ENCODE measurements around the gene COL5A1.

Gene COL5A1

DNA sequence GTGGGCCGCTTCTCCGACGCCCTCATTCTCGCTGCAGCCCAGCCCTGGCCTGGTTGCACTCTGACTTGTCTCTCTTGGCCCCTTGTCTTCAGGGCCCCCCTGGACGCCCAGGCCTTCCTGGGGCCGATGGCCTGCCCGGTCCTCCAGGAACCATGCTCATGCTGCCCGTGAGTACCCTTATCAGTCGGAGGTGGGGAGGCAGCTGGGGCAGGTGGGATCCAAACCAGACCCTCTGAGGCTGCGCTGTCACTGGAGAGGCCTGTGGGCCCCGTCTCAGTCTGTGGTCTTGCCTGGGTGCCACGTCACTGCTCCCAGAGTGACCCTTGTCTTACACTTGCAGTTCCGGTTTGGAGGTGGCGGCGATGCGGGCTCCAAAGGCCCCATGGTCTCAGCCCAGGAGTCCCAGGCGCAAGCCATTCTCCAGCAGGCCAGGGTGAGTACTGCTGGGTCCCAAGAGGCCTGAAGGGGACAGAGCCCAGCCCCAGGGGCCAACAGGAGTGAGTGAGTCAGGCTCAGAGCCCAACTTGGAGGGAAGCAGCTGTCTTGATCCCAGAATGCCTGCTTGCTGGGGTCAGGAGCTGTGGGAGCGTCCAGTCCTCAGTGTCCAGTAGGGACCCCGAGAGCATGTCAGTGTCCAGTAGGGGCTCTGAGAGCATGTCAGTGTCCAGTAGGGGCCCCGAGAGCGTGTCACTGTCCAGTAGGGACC, 109.0 kb downstream of the COL5A1 start:
- DNase-seq: no peak

DNA sequence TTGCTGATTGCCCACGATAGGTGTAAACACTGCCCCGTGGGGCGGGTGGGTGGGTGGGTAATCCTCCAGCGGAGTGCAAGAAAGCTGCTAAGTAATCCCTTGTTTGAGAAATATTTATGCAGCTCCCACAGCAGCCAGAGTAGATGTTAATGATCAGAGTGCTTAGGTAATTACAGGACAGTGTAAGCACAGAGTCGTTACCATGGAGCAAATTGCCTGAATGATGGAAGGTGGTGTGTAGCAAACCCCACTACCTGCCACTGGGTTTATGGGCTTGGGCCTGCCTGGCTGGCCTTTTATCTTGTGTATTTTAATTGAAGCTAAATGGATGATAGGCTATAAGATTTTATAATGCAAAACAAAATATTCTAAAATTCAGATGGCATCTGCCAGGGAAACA, 110.0 kb downstream of the COL5A1 start:
- DNase-seq: peak; percentile 39

DNA sequence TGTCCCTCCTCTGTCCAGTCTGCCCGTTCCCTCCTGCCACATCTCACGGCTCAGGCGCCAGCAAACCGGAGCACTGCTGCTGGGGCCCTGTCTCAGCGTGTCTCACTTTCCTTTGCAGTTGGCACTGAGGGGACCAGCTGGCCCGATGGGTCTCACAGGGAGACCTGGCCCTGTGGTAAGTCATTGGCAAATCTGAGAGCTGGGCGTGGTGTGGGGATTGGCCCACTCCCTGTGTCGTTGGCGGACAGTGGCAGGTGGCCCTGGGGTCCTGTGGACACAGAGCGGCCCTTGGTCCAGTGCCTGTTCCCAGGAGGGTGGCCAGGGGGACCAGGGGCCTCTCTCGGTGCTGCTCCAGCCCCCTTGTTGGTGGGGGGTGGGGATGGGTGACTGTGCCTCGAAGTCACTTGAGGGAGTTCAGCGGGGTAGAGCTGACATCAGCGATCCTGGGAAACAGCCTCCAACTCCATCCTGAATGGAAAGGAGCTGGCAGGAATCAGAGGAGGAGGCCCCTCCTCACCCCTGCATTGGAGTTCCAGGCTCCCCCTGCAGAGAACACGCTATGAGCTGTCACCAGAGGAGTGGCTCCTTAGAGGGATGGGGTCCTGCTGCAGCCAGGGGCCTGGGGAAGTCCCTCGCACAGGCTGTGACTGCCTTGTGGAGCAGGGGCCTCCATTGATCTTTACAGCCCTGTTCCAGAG, 111.0 kb downstream of the COL5A1 start:
- DNase-seq: no peak

DNA sequence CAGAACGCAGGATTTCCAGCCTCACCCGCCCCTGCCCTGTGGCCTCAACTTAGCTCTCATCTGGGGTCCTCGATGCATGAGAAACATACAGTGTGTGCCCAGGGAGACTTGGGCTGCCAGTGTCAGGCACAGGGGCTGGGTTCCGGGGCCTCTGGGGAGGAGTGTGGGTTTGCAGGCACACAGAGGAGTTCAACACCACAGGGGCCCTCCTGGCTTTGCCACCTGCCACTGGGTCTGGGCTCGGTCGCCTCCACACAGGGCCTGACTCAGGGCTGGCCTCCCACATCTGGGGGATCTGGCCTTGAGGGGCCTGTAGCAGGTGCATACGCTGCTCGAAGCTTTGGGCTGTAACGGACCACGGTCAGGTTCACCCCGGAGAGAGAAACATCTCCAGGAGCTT, 111.6 kb downstream of the COL5A1 start:
- no peak for DNase-seq

DNA sequence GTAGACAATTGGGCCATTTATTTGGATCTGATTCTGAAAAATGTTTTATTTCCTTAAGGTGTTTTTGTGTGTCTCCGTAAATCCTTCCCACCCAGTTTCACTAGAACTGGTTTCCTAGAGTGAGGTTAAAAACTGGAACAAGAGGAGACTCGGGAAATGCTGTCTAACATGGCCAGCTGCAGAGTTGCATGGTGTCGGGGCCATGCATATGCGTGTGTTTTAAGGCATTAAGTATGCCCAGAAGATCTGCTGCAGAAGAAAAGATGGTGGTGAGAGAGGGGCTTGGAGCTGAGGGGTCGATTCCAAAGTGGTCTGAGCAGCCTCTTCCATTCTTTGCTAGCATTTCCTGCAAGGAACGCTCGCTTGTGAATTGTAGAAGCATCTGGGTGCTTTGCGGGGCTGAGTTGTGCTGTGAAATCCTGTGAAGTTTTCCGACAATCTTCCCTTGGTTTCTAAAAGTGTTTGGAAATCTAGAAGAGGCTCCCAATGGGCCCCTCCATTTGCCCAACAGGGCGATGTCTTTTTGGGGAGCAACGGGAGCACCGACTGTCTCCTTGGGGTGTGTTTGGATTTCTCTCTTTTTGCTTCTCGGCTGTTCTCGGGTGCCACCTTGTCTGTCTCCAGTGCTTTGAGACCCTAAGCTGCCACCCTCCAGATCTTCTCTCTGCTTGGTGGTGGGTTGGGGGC, 113.8 kb downstream of the COL5A1 start:
- DNase-seq: no peak

DNA sequence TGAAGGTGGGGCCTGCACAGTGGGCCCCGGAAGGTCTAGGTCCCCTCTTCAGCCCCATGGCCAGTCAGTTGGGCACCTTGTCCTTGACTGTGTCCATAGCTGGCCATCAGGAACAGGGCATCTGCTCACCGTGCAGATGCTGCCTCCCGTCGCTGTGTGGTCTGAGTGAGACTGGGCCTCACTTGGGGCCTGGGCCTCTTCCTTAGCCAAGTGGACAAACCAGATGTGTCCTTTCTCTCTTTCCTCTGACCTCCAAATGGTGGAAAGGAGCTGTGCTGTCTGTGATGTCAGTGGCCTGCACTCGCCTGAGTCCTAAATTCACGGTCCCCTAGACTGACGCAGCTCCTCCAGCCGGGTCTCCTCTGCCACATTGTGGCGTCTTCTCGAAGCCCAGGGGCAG, 114.5 kb downstream of the COL5A1 start:
- DNase-seq: no peak

DNA sequence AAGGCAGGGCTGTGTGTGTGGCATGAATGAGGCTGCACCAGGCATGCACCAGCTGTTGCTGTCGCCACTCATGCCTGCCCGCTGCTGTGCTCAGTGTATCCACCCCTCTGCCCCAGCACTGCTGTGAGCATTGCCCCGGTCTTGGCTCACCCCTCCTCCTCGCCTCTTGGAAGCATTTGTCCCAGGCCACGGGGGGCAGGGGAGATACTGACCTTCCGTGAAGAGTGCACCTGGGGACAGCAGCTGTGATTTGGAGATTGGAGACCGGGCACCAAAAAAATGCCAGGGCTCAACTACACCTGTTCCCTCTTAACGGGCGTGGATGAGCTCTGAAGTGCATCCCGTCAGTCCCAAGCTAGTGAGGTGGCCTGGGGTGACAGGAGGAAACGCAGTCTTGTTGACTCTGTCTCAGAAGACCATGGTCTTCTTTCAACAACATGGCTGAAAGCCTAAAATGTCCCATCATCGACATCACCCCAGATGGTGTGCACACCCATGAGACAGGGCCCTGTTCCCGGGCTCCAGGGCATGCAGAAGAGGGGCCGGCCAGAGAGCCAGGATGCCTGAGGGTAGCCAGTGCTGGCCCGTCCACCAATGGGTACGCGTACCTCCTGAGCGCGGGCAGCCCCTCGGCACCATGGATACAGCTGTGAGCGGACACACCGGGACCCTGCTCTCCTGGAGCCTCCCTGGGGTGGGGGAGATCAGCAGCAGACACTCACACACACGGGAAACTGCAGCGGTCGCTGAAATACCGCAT, 115.8 kb downstream of the COL5A1 start:
- no peak for DNase-seq

DNA sequence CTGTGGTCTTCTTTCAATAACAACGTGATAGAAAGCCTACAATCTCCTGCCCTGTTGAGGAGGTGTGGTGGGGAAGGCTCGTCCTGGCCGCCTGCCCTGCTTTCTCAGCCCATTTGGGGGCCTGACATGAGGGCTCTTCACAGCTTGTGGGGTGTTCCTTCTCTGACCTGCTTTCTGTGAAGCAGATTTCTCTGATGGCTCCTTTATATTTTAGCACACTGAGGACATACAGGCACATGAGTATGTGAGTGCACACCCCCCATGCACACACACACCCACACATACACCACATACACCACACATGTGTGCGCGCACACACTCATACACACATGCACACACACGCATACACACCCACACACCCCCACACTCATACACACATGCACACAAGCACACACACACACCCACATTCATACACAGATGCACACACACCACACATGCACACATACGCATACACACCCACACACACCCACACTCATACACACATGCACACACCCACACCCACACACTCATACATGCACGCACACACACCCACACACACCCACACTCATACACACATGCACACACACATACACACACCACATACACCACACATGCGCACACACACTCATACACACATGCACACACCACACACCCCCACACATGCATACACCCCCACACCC, 117.5 kb downstream of the COL5A1 start:
- no peak for DNase-seq

DNA sequence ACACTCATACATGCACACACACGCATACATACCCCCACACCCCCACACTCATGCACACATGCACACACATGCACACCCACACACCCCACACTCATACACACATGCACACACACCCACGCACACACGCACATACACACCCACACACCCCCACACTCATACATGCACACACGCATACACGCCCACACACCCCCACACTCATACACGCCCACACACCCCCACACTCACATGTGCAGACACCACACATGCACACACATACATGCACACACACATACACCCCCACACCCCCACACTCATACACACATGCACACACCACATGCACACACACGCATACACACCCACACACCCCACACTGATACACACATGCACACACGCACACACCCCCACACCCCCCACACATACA, 118.3 kb downstream of the COL5A1 start:
- no peak for DNase-seq

DNA sequence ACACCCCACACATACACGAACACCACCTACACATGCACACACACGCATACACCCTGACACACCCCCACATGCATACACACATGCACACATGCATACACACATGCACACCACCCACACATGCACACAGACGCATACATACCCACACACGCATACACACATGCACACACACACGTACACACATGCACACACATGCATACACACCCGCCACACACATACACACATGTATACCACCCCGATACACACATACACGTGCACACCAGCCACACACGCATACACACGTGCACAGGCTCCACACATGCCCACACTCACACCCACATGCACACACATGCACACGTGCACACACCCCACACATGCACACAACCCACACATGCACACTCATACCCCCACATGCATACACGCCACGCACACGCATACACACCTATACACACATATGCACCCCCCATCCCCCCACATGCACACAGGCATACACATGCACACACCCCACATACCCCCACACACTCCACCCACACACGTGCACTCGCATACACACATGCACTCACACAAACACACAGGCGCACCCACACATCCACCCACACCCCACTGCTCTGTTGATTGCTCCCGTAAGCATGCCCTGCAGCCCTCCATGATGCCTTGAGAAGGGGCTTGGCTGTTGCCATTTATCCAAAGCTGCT, 119.3 kb downstream of the COL5A1 start:
- DNase-seq: no peak

DNA sequence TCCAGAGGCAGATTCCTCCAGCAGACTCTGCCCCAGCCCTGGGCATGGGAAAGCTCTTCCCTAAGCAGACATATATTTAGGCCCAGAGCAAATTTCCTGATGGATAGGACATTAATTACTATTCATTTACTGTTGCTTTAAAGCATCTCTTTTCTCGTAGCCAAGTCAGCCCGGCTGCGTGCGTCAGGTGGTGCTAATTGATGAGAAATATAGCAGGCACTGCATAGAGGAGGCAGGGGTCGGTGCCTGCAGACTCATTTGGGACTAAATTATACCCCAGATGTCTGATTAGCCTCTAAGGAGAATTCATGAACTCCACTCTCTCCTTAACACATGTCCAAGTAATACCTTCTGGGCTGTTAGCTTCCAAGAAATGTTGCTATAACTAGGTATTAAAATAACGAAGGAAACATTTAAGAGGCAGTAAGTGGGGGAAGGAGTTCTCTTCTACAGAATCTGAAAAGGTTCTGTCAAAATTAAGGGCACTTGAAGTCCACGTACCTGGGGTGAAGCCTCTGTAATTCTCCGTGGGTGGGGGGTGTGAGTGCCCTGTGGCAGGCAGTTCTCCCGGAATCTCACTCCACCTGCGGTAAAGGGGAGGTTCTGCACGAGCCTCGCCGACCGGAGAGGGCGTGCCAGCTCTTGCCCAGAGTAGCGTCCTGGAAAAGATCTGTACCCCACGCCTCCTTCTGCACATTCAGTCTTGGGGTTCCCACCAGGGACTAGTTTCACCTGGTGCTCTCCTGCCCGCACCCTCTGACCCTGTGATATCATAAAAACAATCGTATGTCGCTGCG, 123.1 kb downstream of the COL5A1 start:
- no peak for DNase-seq

DNA sequence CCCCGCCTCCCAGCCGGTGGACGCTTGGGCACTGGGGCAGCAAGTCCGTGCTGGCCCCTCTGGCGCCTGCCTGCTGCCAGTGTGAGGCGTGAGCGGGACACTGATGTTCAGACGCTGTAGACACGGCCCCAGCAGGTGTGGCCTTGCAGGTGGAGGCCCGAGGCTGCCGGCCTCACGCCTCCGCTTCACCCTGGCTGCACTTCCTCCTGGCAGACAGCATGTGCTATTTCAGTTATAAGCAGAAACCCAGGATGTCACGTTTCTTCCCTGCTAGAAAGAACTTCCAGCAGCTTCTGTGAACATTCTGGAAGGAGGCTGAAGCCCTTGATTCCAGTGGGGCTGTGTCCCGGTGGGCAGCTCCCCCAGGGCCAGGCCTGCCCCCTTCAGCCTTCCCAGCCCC, 124.2 kb downstream of the COL5A1 start:
- no peak for DNase-seq

DNA sequence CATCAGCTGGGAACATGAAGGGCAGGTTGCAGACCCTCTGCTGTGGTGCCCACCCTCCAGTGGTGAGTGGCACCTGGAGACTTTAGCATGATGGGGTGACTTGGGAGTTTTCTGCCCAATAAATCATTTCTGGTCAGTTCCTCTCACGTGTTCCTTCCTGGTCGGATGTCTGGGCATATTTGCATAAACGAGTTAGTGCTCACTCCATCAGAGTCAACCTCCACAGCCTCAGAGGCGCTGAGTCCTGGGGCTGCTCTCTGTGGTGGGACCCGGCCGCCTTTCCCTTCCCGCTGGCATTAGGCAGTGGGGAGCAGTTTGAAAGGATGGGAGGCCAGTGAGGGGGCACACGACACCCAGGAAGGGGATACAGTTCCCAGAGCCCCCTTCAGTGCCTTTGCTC, 125.0 kb downstream of the COL5A1 start:
- DNase-seq: no peak

DNA sequence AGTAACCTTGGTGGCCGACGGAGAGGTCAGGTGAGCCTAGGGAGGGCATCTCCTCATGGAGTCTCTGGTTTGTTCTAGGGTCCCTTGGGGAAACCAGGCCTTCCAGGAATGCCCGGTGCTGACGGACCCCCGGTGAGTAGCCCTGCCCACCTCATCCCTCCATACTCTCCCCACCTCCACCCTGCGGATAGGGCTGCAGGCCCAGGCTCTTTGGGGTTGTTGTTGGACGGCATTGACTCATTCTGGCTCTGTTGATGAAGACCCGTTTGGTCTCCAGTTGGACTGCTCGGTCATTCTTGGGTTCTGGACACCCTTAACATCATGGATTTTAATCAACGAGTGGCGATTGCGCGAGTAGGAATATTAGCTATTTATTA, 126.7 kb downstream of the COL5A1 start:
- no peak for DNase-seq

DNA sequence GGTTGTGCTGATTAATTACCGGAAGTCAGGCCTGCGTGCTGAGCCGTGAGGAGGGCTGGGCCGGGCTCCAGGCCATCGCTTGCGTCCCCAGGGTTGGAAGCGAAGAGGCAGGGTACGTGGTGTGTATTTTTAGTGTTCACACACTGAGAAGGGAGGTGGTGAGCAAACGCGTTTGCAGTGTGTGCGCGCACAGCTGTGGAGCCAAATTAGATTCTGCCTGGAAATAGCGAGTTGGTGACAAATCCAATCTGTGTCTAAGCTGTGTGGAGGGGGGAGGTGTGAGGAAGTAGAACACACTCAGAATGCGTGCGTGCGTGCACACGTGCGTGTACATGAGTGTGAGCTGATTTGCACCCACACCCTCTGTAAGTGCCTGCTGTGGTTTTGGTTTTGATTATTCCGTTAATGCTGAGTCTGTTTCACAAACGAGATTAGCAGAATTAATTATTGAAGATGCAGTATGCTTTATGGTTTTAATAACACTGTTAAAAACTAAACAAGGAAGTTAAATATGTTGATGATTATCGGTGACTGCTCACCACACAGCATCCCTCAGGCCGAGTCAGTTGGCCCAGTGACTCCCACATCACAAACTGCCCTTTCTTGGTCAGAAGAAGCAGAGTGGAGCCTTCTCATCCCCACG, 127.2 kb downstream of the COL5A1 start:
- no peak for DNase-seq

DNA sequence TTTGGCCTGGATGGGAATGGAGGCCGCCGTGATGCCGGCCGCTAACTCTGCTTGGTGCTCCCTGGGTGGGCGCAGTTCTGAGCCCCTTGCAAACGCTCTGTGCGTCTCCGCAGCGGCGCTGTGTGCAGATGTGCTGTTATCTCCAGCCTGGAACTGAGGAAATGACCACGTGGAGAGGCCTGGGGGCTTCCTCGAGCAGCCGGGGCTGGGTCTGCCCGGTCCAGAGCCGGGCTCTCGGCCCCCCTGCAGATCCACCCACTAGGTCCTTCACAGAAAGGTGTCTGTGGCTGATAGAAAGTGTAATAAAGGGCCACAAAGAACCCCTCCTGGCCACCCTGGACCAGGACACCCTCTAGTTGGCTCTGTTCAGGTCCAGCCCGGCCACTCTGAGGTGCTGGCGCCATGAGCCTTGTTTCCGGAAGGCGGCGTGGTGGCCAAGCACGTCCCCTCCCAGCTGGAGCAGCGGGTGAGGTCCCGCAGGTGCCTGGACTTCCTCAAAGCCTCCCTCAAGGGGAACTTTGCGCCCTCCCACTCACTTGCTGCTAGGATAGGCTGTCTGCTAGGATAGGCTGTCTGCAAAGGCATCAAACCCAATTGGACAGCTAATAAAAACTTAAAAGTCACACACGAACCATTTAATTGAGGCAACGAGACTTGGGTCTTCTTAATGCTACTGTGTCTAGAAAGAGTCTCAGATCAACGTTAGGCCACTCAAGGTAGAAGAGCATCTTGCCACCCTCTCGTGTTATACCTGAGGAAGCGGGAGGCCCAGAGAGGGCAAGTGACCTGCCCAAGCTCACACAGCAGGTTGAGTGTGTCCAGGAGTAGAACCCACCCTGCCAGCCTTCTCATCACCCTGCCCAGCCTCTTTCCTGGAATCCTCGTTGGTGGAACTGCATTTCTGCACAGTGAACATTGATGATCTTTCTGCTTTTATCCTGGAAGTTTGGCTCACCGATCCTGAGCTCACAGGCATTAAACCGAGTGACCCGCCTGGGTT, 129.7 kb downstream of the COL5A1 start:
- DNase-seq: no peak

DNA sequence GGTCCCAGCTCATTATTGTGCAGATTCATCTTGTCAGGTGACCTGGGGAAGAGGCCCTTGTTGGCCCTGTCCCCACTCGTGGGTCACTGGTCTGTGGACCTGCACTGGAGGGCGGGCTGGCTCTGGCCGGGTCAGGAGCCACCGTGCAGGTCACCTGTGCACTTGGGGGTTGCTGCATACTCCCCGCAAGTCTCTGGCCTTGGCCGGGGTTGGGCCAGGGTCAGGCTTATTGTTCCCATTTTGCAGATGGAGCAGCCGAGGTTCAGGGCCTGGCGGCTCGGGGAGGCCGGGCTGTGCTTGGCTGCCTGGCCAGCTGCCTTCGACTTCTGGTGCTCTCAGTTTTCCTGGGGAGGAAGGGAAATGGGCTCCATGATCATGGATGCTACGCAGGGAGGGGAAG, 130.7 kb downstream of the COL5A1 start:
- DNase-seq: no peak

DNA sequence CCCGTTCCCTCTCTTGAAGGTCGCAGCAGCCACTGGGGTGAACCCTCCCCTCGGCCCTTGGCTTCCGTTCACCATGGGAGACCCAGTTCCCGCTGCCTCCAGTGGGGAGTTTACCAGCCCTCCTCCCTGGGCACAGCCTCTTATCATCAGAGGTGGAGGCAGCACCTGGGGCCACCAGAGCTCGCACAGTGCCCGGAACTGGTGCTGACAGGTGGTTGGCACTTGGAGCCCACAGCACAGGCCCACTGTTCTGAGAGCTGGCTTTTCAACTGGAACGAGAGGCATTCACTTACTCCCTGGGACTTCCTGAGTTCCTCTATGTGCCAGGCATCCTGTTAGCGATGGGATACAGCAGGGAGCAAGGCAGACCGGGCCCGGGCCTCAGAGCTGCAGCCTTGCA, 132.2 kb downstream of the COL5A1 start:
- no peak for DNase-seq

DNA sequence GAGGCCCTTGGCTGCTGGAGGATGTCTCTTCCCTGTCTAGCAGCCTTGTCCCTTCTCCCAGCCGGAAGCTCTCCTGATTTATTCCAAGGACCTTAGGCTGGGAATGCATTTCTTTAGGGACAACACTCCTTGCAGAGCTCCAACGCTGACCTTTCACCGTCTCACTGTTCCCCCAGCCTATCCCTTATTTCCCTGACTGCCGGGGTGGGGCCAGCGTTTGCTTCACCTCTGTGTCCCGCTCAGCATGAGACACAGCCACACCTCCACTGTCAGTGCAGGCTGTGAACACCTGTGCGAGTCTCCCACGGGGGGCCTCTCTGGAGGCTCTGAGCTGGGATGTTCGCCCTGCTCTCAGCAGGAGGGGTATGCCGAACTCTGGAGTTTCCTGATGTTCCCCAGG, 132.8 kb downstream of the COL5A1 start:
- DNase-seq: no peak

All from NCI-H748 treated with DMSO at 0.1 percent for 48 hours (cell line).